ENCODE results near the gene DTX2. TPM values are rescaled to one million over a fixed set of nuclear protein-coding genes. Genes with fewer than 3 reads are reported as not detected.
"Not testable (repeated sequence)": the region's sequence is repeated elsewhere in the genome, so short reads cannot be mapped to it uniquely, and the experiment has no call there.

DTX2 gene
- polyA plus RNA-seq, 4 donors: 16.0 to 41.2 (median 30.9) TPM

DNA sequence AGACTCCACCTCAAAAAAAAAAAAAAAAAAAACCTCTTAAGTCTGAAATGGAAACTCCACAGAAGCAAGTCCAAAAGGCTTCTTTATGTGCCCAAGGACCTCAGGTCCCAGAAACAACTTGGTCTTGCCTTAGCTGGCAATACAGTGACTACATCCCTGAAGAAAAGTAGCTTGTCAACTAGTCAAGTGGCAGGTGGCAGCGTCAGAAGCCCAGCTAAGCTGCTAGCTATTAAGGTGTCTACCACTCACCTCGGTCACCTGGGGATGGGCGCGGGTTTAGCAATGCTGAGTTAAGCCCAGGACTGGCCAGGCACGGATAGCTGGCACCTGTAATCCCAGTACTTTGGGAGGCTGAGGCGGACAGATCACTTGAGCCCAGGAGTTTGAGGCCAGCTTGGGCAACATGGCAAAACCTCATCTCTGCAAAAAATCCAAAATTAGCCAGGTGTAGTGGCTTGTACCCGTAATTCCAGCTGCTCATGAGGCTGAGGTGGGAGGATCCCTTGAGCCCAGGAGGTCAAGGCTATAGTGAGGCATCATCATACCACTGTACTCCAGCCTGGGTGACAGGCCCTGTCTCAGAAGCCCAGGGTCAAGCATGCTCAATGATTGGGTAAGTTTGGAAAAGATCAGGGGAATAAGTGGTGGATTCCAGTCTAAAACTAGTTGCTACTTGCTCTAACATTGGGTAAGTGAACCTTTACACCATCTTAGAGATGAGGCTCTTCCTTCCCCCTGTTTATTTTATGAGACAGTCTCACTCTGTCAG is 22.2 kb upstream of the DTX2 start:
- not testable (repeated sequence) for H3K36me3 ChIP-seq (ENCODE audit: control insufficient read depth in 3 of 3, insufficient read depth in 2 of 3, low read depth in 1 of 3, low read length in 3 of 3)

DNA sequence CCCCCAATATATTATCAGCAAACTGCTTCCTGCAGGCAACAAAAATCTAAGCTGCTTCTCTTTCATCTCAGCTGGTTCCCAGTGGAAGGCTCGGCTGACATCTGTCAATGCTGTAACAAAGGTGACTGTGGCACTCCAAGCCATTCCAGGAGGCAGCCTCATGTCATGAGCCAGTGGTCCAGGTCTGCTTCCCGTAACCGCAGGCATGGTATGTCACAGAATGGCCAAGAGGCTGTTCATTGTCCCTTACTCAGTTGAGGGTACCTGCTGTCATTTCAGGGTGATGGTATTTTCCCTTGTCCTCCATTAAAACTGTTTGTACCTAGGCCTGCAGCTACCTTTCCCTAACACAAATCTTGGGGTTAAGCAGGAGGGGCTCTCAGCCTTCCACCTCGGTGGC is 21.1 kb upstream of the DTX2 start:
- not testable (repeated sequence) for H3K4me1 ChIP-seq (ENCODE audit: control insufficient read depth in 3 of 3, insufficient read depth in 2 of 3, low read depth in 1 of 3, low read length in 2 of 3); H3K4me3 ChIP-seq (ENCODE audit: low read depth in 1 of 3, low read length in 3 of 3); H3K36me3 ChIP-seq (ENCODE audit: control insufficient read depth in 3 of 3, insufficient read depth in 2 of 3, low read depth in 1 of 3, low read length in 3 of 3); H3K27ac ChIP-seq (ENCODE audit: low read depth in 1 of 3, low read length in 2 of 3); H3K9me3 ChIP-seq (ENCODE audit: control insufficient read depth in 2 of 2, insufficient read depth in 1 of 2, low read depth in 1 of 2, low read length in 1 of 2); DNase-seq; H3K27me3 ChIP-seq (ENCODE audit: control insufficient read depth in 3 of 3, insufficient read depth in 3 of 3, low read length in 3 of 3); FAIRE-seq
- WGBS, 3 donors: 84 to 91% (median 91%) methylated on average over 3 to 4 of the region's 4 CpGs

More for the DNA sequence above, 22.2 kb upstream of the DTX2 start:
- H3K27me3 ChIP-seq (ENCODE audit: control insufficient read depth in 3 of 3, insufficient read depth in 3 of 3, low read length in 3 of 3); H3K9me3 ChIP-seq (ENCODE audit: control insufficient read depth in 2 of 2, insufficient read depth in 1 of 2, low read depth in 1 of 2, low read length in 1 of 2); H3K4me1 ChIP-seq (ENCODE audit: control insufficient read depth in 3 of 3, insufficient read depth in 2 of 3, low read depth in 1 of 3, low read length in 2 of 3); FAIRE-seq; DNase-seq; H3K27ac ChIP-seq (ENCODE audit: low read depth in 1 of 3, low read length in 2 of 3); H3K4me3 ChIP-seq (ENCODE audit: low read depth in 1 of 3, low read length in 3 of 3): not testable (repeated sequence)
- WGBS, 3 donors: 80 to 88% (median 85%) methylated on average over 3 to 4 of the region's 7 CpGs

DNA sequence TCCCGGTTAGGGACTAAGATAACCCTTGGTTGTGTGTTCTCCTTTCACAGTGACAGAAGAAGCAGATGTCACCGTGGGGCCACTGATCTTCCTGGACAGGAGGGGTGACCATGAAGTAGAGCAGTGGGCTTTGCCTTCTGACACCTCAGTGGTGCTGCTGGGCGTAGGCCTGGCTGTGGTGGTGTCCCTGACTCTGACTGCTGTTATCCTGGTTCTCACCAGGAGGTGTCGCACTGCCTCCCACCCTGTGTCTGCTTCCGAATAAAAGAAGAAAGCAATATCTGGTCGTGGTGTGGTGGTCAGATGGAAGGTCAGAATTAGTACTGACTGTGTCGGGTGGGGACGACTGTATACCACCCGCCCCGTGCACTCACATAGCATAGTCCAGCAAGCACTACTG is 19.7 kb upstream of the DTX2 start:
- H3K27me3 ChIP-seq (ENCODE audit: control insufficient read depth in 3 of 3, insufficient read depth in 3 of 3, low read length in 3 of 3); H3K36me3 ChIP-seq (ENCODE audit: control insufficient read depth in 3 of 3, insufficient read depth in 2 of 3, low read depth in 1 of 3, low read length in 3 of 3); DNase-seq; H3K27ac ChIP-seq (ENCODE audit: low read depth in 1 of 3, low read length in 2 of 3); H3K4me3 ChIP-seq (ENCODE audit: low read depth in 1 of 3, low read length in 3 of 3); FAIRE-seq; H3K4me1 ChIP-seq (ENCODE audit: control insufficient read depth in 3 of 3, insufficient read depth in 2 of 3, low read depth in 1 of 3, low read length in 2 of 3); H3K9me3 ChIP-seq (ENCODE audit: control insufficient read depth in 2 of 2, insufficient read depth in 1 of 2, low read depth in 1 of 2, low read length in 1 of 2): not testable (repeated sequence)
- WGBS, 3 donors: 53 to 100% (median 73%) methylated on average over 1 to 2 of the region's 10 CpGs

DNA sequence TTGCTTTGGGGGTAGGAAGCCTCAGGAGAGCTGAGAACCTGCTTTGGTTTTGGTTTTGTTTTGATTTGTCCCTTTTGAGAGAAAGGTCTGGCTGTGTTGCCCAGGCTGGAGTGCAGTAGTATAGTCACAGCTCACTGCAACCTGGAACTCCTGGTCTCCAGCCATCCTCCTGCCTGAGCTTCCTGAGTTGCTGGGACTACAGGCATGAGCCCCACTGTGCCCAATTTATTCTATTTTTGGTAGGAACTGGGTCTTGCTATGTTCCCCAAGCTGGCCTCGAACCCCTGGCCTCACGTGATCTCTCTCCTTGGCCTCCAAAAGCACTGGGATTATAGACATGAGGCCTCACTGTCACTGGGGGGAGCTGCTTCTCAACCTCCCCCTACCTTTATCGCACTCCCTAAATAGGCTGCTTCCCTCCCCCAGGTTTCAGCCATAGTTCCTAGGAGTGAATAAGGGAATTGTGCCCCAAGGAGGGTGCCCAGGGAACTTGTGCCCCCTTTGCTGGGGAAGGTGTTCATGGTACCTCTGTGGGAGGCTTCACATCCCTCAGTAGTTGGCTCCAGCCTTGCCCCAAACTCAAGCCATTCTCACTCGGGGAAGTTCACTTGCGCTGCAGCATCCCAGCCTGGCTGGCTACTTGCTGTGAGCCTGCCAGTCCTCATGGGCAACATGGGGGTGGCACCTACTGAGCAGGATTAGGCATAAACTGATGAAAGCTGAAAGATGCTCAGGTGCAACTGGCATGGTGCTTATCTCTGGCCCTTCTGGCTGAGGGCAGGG is 18.7 kb upstream of the DTX2 start:
- 93 to 97% (median 94%) methylated on average over 4 to 5 of the region's 5 CpGs for WGBS, 3 donors
- not testable (repeated sequence) for H3K4me1 ChIP-seq (ENCODE audit: control insufficient read depth in 3 of 3, insufficient read depth in 2 of 3, low read depth in 1 of 3, low read length in 2 of 3); FAIRE-seq; DNase-seq; H3K27me3 ChIP-seq (ENCODE audit: control insufficient read depth in 3 of 3, insufficient read depth in 3 of 3, low read length in 3 of 3); H3K36me3 ChIP-seq (ENCODE audit: control insufficient read depth in 3 of 3, insufficient read depth in 2 of 3, low read depth in 1 of 3, low read length in 3 of 3); H3K4me3 ChIP-seq (ENCODE audit: low read depth in 1 of 3, low read length in 3 of 3); H3K9me3 ChIP-seq (ENCODE audit: control insufficient read depth in 2 of 2, insufficient read depth in 1 of 2, low read depth in 1 of 2, low read length in 1 of 2); H3K27ac ChIP-seq (ENCODE audit: low read depth in 1 of 3, low read length in 2 of 3)

DNA sequence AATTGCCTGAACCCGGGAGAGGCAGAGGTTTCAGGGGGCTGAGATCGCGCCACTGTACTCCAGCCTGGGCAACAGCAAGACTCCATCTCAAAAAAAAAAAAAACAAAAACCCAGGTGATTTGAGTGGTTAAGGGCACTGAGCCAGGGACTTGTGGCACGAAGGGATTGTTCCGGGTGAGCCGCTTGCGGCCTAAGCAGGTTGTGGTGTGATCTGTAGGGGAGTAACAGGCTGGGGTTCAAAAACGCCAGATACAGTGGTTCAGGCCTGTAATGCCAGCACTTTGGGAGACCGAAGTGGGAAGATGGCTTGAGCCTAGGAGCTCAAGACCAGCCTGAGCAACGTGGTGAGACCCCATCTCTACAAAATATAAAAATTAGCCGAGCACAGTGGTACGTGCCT is 17.7 kb upstream of the DTX2 start:
- H3K27me3 ChIP-seq (ENCODE audit: control insufficient read depth in 3 of 3, insufficient read depth in 3 of 3, low read length in 3 of 3); H3K4me1 ChIP-seq (ENCODE audit: control insufficient read depth in 3 of 3, insufficient read depth in 2 of 3, low read depth in 1 of 3, low read length in 2 of 3); FAIRE-seq; H3K27ac ChIP-seq (ENCODE audit: low read depth in 1 of 3, low read length in 2 of 3); H3K4me3 ChIP-seq (ENCODE audit: low read depth in 1 of 3, low read length in 3 of 3); H3K9me3 ChIP-seq (ENCODE audit: control insufficient read depth in 2 of 2, insufficient read depth in 1 of 2, low read depth in 1 of 2, low read length in 1 of 2); DNase-seq; H3K36me3 ChIP-seq (ENCODE audit: control insufficient read depth in 3 of 3, insufficient read depth in 2 of 3, low read depth in 1 of 3, low read length in 3 of 3): not testable (repeated sequence)
- 39 to 78% (median 58%) methylated on average over 6 to 11 of the region's 12 CpGs for WGBS, 3 donors

DNA sequence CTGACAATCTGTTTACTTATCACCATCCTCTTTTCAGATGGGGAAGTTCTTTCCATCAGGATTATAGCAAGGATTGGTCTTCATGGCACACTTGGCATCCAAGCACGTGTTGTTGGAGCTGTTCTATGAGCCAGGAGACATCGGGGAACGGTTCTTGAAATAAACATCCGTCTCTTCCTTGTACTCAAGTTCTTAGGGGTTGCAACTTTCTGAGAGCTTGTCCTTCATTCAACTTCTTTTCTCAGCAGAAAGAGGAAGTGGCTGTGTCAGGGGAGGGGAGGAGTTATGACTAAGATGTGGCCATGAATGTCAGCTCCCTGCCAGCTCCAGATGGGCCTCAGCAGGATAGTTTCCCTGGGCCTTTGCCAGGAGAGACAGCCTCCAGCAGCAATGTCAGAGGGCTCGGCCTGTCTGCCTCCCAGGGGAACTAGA is 15.9 kb upstream of the DTX2 start:
- H3K36me3 ChIP-seq (ENCODE audit: control insufficient read depth in 3 of 3, insufficient read depth in 2 of 3, low read depth in 1 of 3, low read length in 3 of 3); H3K9me3 ChIP-seq (ENCODE audit: control insufficient read depth in 2 of 2, insufficient read depth in 1 of 2, low read depth in 1 of 2, low read length in 1 of 2); FAIRE-seq; H3K4me1 ChIP-seq (ENCODE audit: control insufficient read depth in 3 of 3, insufficient read depth in 2 of 3, low read depth in 1 of 3, low read length in 2 of 3); H3K4me3 ChIP-seq (ENCODE audit: low read depth in 1 of 3, low read length in 3 of 3); H3K27me3 ChIP-seq (ENCODE audit: control insufficient read depth in 3 of 3, insufficient read depth in 3 of 3, low read length in 3 of 3): not testable (repeated sequence)
- DNase-seq: peak; percentile 50 to 55
- WGBS, 3 donors: 2 to 4% (median 4%) methylated on average over 4 of the region's 5 CpGs
- H3K27ac ChIP-seq (ENCODE audit: low read depth in 1 of 3, low read length in 2 of 3): peak overlapping the region in 2 of 3 donors; percentile 60 to 91

DNA sequence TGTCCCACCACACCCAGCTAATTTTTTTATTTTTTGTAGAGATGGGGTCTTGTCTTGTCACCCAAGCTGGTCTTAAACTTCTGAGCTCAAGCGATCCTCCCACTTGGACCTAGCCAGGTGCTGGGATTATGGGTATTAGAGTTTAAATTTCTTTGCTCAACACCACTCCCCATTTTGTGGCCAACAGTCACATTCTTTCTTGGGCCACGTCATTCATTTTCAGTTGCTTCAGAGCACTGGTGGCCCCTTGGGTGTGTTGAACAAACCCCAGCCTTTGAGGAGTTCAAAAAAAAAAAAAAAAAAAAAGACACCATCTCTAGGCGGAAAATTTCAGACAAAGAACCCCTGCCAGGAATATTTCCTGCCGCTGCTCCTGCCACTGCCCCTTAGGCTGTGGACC is 4.5 kb upstream of the DTX2 start:
- not testable (repeated sequence) for FAIRE-seq, DNase-seq
- 55% methylated on average over 2 of the region's 4 CpGs; no CpG with 5 or more reads in 2 of the 3 donors for WGBS, 3 donors

DNA sequence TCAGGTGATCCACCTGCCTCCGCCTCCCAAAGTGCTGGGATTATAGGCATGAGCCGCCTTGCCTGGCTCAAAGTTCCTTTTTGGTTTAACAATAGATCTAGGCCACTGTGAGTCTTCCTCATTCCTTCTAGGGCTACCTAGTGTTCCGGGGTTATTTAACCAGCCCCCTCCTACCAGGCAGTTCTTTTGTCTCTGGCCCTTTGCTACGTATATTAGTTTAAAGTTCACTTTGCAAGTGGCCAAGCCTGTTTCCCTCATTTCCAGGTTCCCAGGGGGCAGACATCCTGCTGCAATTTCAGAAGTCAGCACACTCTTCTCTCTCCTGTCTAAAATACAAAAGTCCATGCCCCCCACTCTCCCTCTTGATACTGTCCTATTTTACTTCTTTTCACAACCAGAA is 3.0 kb upstream of the DTX2 start:
- not testable (repeated sequence) for H3K27me3 ChIP-seq (ENCODE audit: control insufficient read depth in 3 of 3, insufficient read depth in 3 of 3, low read length in 3 of 3); FAIRE-seq; DNase-seq; H3K4me3 ChIP-seq (ENCODE audit: low read depth in 1 of 3, low read length in 3 of 3); H3K9me3 ChIP-seq (ENCODE audit: control insufficient read depth in 2 of 2, insufficient read depth in 1 of 2, low read depth in 1 of 2, low read length in 1 of 2); H3K36me3 ChIP-seq (ENCODE audit: control insufficient read depth in 3 of 3, insufficient read depth in 2 of 3, low read depth in 1 of 3, low read length in 3 of 3); H3K27ac ChIP-seq (ENCODE audit: low read depth in 1 of 3, low read length in 2 of 3); H3K4me1 ChIP-seq (ENCODE audit: control insufficient read depth in 3 of 3, insufficient read depth in 2 of 3, low read depth in 1 of 3, low read length in 2 of 3)
- WGBS, 3 donors: 10 to 34% (median 11%) methylated on average over 1 of the region's 4 CpGs

More for the DNA sequence above, 4.5 kb upstream of the DTX2 start:
- H3K27ac ChIP-seq (ENCODE audit: low read depth in 1 of 3, low read length in 2 of 3); H3K27me3 ChIP-seq (ENCODE audit: control insufficient read depth in 3 of 3, insufficient read depth in 3 of 3, low read length in 3 of 3); H3K4me3 ChIP-seq (ENCODE audit: low read depth in 1 of 3, low read length in 3 of 3); H3K36me3 ChIP-seq (ENCODE audit: control insufficient read depth in 3 of 3, insufficient read depth in 2 of 3, low read depth in 1 of 3, low read length in 3 of 3); H3K9me3 ChIP-seq (ENCODE audit: control insufficient read depth in 2 of 2, insufficient read depth in 1 of 2, low read depth in 1 of 2, low read length in 1 of 2); H3K4me1 ChIP-seq (ENCODE audit: control insufficient read depth in 3 of 3, insufficient read depth in 2 of 3, low read depth in 1 of 3, low read length in 2 of 3): not testable (repeated sequence)
